Brain pericyte (primary cell): ENCODE results near the gene MMGT1.
"Not testable (repeated sequence)": the region's sequence is repeated elsewhere in the genome, so short reads cannot be mapped to it uniquely, and the experiment has no call there.

ENCODE experiments used
- DNase-seq: peaks from one replicate; pipeline ENCODE4 v3.0.0-alpha.2; 2012; ENCODE audit warnings: low read depth, low spot score

The MMGT1 gene

DNA sequence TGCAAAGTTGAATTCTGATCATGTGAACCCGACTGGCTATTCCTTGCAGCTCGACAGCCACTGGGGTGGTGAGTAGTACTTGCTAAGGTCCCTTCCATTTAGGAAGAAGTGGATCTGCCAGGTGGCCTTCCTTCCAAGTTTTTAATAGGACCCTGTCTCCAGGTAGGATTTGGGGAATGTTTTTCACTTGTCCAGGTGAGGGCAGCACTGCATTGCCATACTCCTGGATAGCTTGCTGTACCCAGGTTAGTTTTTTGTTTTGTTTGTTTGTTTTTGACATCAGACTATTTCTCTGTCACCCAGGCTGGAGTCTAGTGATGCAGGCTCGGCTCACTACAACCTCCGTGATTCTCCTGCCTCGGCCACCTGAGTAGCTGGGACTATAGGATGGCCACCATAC lies 50.4 kb downstream of the MMGT1 start:
- DNase-seq: no peak

DNA sequence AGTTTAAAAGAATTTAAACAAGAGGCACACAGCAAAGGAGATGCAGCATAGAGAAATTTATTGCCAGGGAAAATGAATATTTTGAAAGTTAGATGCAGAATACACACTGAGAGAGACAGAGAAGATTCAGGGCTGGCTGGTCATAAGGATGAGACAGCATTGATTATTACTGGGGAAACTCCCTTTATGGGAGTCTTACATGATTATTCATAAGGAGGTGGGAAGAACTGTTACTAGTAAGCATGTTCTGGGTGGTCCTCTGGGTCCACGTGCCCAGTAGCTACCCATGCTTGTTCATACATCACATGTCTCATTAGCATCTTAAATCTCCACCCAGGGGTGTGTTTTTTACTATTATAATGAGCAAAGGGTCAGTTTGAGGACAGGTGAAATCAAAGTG lies 53.3 kb downstream of the MMGT1 start:
- DNase-seq: not testable (repeated sequence)

DNA sequence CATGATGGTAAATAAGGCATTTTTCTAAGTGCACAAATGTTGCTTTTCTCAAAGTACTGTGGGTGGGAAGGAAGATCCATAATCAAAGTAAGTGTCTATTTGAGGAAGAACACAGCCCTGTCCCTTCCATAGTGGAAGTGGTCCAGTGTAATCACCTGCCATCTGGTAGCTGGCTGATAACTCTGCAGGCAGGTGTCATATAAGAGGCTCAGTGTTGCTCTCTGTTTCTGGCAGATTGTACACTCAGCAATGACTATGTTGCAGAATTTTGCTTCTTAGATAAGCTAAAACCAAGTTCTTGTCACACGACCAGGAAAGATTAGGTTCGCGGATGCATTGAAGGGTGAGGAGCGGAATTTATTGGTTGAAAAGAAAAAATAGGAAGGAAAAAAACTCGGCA lies 59.4 kb downstream of the MMGT1 start:
- DNase-seq: no peak
